Gastrocnemius medialis (tissue), 4 donors: ENCODE data around the gene TLR6.

Experiments
- POLR2A ChIP-seq, 2 donors: fragments of 450-650 bp; IDR thresholded peaks; one replicate each; pipeline ENCODE4 v1.6.1; 2017; ENCODE audit warnings: antibody characterized with exemption in 2 of 2, mild to moderate bottlenecking in 2 of 2, moderate library complexity in 2 of 2
- TF ChIP-seq, protein P1 (sequence below), 5 experiments: fragments of 450-650 bp in 3 of 5; fragments of 200-600 bp in 2 of 5; sonication (generic) in 2 of 5; IDR thresholded peaks in 4 of 5; conservative IDR thresholded peaks in 1 of 5; 1 replicate in 4 of 5; 2 replicates in 1 of 5; pipeline ENCODE4 v1.5.1; 2016 to 2019; ENCODE audit warnings: antibody characterized with exemption in 5 of 5, mild to moderate bottlenecking in 3 of 5, moderate library complexity in 3 of 5

DNA sequence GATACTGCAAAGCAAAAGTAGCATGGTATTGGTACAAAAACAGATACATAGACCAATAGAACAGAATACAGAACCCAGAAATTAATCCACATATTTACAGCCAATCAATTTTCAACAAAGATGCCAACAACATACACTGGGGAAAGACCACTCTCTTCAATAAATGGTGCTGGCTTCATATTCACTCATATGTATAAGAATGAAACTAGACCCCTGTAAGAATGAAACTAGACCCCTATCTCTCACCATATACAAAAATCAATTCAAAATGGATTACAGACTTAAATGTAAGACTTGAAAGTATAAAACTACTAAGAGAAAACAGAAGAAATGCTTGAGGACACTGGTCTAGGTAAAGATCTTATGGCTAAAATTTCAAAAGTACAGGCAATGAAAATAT lies 19.3 kb downstream of the TLR6 start:
- TF ChIP-seq, protein P1, sequence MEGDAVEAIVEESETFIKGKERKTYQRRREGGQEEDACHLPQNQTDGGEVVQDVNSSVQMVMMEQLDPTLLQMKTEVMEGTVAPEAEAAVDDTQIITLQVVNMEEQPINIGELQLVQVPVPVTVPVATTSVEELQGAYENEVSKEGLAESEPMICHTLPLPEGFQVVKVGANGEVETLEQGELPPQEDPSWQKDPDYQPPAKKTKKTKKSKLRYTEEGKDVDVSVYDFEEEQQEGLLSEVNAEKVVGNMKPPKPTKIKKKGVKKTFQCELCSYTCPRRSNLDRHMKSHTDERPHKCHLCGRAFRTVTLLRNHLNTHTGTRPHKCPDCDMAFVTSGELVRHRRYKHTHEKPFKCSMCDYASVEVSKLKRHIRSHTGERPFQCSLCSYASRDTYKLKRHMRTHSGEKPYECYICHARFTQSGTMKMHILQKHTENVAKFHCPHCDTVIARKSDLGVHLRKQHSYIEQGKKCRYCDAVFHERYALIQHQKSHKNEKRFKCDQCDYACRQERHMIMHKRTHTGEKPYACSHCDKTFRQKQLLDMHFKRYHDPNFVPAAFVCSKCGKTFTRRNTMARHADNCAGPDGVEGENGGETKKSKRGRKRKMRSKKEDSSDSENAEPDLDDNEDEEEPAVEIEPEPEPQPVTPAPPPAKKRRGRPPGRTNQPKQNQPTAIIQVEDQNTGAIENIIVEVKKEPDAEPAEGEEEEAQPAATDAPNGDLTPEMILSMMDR (IDR thresholded peaks at IDR 0.05 in 4 of 5, conservative IDR thresholded peaks at IDR 0.05 in 1 of 5), result no peak
- TF ChIP-seq POLR2A (IDR thresholded peaks at IDR 0.05), result no peak
